ENCODE measurements around the gene ATG9A. TPM values are rescaled to one million over a fixed set of nuclear protein-coding genes. Genes with fewer than 3 reads are reported as not detected.
A peak's percentile ranks its signal among the peaks of the same experiment; 100 is the strongest.

Gene ATG9A
- total and polyA plus RNA-seq, 2 of the 8 experiments (the other 6 are each of a cell fraction or from before 2014, with no cell fraction given), result 43.6 to 66.8 TPM

- H4K20me1 ChIP-seq (replicated peaks in 1 of 2; ENCODE audit: control insufficient read depth in 1 of 2, insufficient read depth in 2 of 2, low read length in 2 of 2), result peaks cover 0 to 3% of the 10 kb centered on the region in 2 experiments
- peak overlapping the region; percentile 88 for H4K5ac ChIP-seq (ENCODE audit: insufficient read length, low read depth, low read length)
- H3K14ac ChIP-seq (ENCODE audit: insufficient read length), result no peak overlapping the region
- H3K4me3 ChIP-seq (ENCODE audit: extremely low read depth in 1 of 4, insufficient read depth in 2 of 4, low read depth in 3 of 4, low read length in 4 of 4), result peak overlapping the region; percentile 78 to 96 (median 92)
- H2BK120ac ChIP-seq (replicated peaks; ENCODE audit: low read depth, low read length), result no peak overlapping the region
- no peak overlapping the region for H3K4ac ChIP-seq (replicated peaks; ENCODE audit: insufficient read length, low read depth, low read length)
- no peak overlapping the region for H2AK5ac ChIP-seq (ENCODE audit: low read depth, low read length)
- H3K9ac ChIP-seq (replicated peaks in 1 of 4; ENCODE audit: extremely low read depth in 1 of 4, low read depth in 3 of 4, low read length in 3 of 4), result peak overlapping the region in 3 of 4 experiments; percentile 22 to 62 (median 23); a peak in 4 of 7 replicates
- peaks cover 11% of the 10 kb centered on the region; the same call in 1 of the 2 replicates for H3K23me2 ChIP-seq (ENCODE audit: low read depth, low read length)
- no peak for DNase-seq (ENCODE audit: low read depth in 1 of 2, low spot score in 2 of 2)
- H3K18ac ChIP-seq (ENCODE audit: extremely low read depth, low read length), result peak overlapping the region; percentile 25
- peaks cover 0 to 13% (median 6%) of the 10 kb centered on the region in 4 experiments; a peak in 6 of 7 replicates for H3K4me1 ChIP-seq (replicated peaks in 1 of 4; ENCODE audit: control insufficient read depth in 3 of 4, insufficient read depth in 4 of 4, low read length in 3 of 4)
- H3K79me2 ChIP-seq (ENCODE audit: control insufficient read depth in 1 of 2, insufficient read depth in 2 of 2, low read length in 2 of 2), result peaks cover 0 to 8% of the 10 kb centered on the region in 2 experiments; a peak in 1 of 4 replicates
- WGBS, 2 experiments (ENCODE audit: extremely low coverage in 1 of 2, insufficient coverage in 1 of 2, insufficient read length in 1 of 2, insufficient replicate concordance in 2 of 2, low coverage in 1 of 2, low lambda C conversion rate in 2 of 2, missing lambda C conversion rate in 1 of 2), result 12% methylated on average over 21 of the region's 45 CpGs; no CpG with 5 or more reads in 1 of the 2 experiments
- TF ChIP-seq CBX5 (IDR thresholded peaks at IDR 0.05; ENCODE audit: low read depth, low read length) (no peak), TAF1 (IDR thresholded peaks at IDR 0.05; ENCODE audit: low read depth, low read length) (0 out of 2 replicates have a peak, but pooled peaks have one; percentile 1), RAD21 (IDR thresholded peaks at IDR 0.05 in 1 of 2, conservative IDR thresholded peaks at IDR 0.05 in 1 of 2; ENCODE audit: low read depth in 2 of 2, low read length in 2 of 2) (peak in 1 of 2 experiments; percentile 0; a peak in 1 of 4 replicates), SIN3A (conservative IDR thresholded peaks at IDR 0.05 in 1 of 2, IDR thresholded peaks at IDR 0.05 in 1 of 2; ENCODE audit: low read depth in 1 of 2, low read length in 2 of 2) (peak in 1 of 2 experiments; percentile 29; a peak in 1 of 4 replicates), YY1 (IDR thresholded peaks at IDR 0.05; ENCODE audit: low read depth, low read length) (0 out of 2 replicates have a peak, but pooled peaks have one; percentile 5), SAP30 (IDR thresholded peaks at IDR 0.05; ENCODE audit: insufficient read depth, insufficient replicate concordance, low read length) (peak; percentile 75)
- H3K27ac ChIP-seq (ENCODE audit: low read depth, low read length), result no peak overlapping the region
- H3K56ac ChIP-seq (replicated peaks; ENCODE audit: insufficient read length, low read depth, low read length), result no peak overlapping the region
- H3K79me1 ChIP-seq (ENCODE audit: low read depth, low read length), result peaks cover 6% of the 10 kb centered on the region
- peak overlapping the region; percentile 89; the same call in 1 of the 2 replicates for H2BK5ac ChIP-seq (ENCODE audit: low read depth, low read length)
- POLR2A ChIA-PET (ENCODE audit: partially characterized antibody), result interaction anchor here (0.6 to 3.0 kb wide), 14 partner anchors 12 to 119 kb away, joined by 3 to 21 read pairs (median 4); partner anchors contain the start of genes ABCB6, ANKZF1, ATG9A and DNAJB2
- FAIRE-seq, result no peak
- H4K8ac ChIP-seq (ENCODE audit: extremely low read depth, insufficient read depth, low read length), result no peak overlapping the region
- H4K91ac ChIP-seq (replicated peaks; ENCODE audit: insufficient read length, low read length), result peak overlapping the region; percentile 40
- CTCF ChIA-PET (ENCODE audit: partially characterized antibody), result interaction anchor here (0.6 to 8.3 kb wide), 21 partner anchors 10 to 480 kb away, joined by 3 to 71 read pairs (median 4); partner anchors contain the start of genes DNAJB2, NHEJ1 and ZFAND2B
- H2BK15ac ChIP-seq (ENCODE audit: low read length), result no peak overlapping the region
- H2AFZ ChIP-seq (ENCODE audit: low read length), result 0 out of 2 replicates have a peak overlapping the region, but pooled peaks have one; percentile 2
- no peaks in the 10 kb centered on the region for H3K27me3 ChIP-seq (replicated peaks in 1 of 4; ENCODE audit: control insufficient read depth in 3 of 4, extremely low read depth in 1 of 4, insufficient read depth in 3 of 4, low read length in 3 of 4)
- H3K36me3 ChIP-seq (ENCODE audit: control insufficient read depth in 2 of 4, insufficient read depth in 4 of 4, low read length in 3 of 4), result peaks cover 2 to 14% (median 9%) of the 10 kb centered on the region in 4 experiments; a peak in 5 of 8 replicates
- H3K23ac ChIP-seq (ENCODE audit: insufficient read length), result no peak overlapping the region
- peak overlapping the region; percentile 82 to 89 for H3K4me2 ChIP-seq (ENCODE audit: insufficient read depth in 1 of 2, low read depth in 2 of 2, low read length in 2 of 2)
- H3K9me3 ChIP-seq (ENCODE audit: insufficient read depth in 2 of 2, low read depth in 1 of 2, low read length in 1 of 2), result no peaks in the 10 kb centered on the region
- H2BK12ac ChIP-seq (ENCODE audit: low read depth, low read length), result no peak overlapping the region
- no peak overlapping the region for H2BK20ac ChIP-seq (ENCODE audit: low read length)
Observed at GRCh38 chr2:219175928-219176817, 53.3 kb downstream of the ATG9A start.
